GM12878 (cell line): ENCODE measurements around the gene NHEJ1. TPM values are rescaled to one million over a fixed set of nuclear protein-coding genes. Genes with fewer than 3 reads are reported as not detected.

Experiments used
- ATAC-seq: fragments of 200-7000 bp; cut with Tn5 transposase; 3 replicates; pipeline ENCODE4 v1.9.1; 2020; ENCODE audit warnings: mild to moderate bottlenecking, moderate library complexity
- BruUV-seq: library from RNA; stranded (reverse); fragments of 400-500 nt; replicated peaks from 2 replicates; lab custom pipeline; 2021; lab: Mats Ljungman, UMichigan
- CTCF ChIA-PET: fragments of 300-600 bp; sonication (Branson Sonifier 250); formaldehyde crosslinking; extraction: SDS; loops from one replicate; lab custom pipeline; 2021; ENCODE audit warnings: inconsistent platforms; lab: Yijun Ruan, JAX
- POLR2A ChIA-PET: fragments of 350-600 bp; formaldehyde crosslinking; extraction: SDS; loops from one replicate; lab custom pipeline; 2021; ENCODE audit warnings: inconsistent platforms; lab: Charles Lee
- RAD21 ChIA-PET: fragments of 300-600 bp; sonication (Branson Sonifier 250); formaldehyde crosslinking; loops from one replicate; lab custom pipeline; 2023; ENCODE audit warnings: antibody characterized with exemption; ENCODE audit not compliant: unreplicated experiment; lab: Charles Lee
- SMC1A ChIA-PET: fragments of 300-600 bp; sonication (Branson Sonifier 250); formaldehyde crosslinking; loops from one replicate; lab custom pipeline; 2023; ENCODE audit not compliant: unreplicated experiment, uncharacterized antibody; lab: Charles Lee
- DNase-seq: peaks from one replicate; pipeline ENCODE4 v3.0.0-alpha.2; 2011; ENCODE audit warnings: low read depth, low spot score
- FAIRE-seq: peaks from 3 replicates; lab custom pipeline; 2011; peaks lifted over from hg19 to GRCh38; lab: Jason Lieb, UNC
- H2AFZ ChIP-seq: 2 replicates; pipeline ENCODE4 v1.6.0; 2011; ENCODE audit warnings: low read depth, low read length, control low read depth; ENCODE audit not compliant: control insufficient read depth
- H3K27ac ChIP-seq: 2 replicates; pipeline ENCODE4 v1.5.1; 2011; ENCODE audit warnings: control low read depth; ENCODE audit not compliant: control insufficient read depth, insufficient read depth
- H3K27me3 ChIP-seq, 2 experiments: replicated peaks in 1 of 2; 2 replicates each; pipeline versions ENCODE4 v1.6.0 to v1.6.1; 2011; ENCODE audit warnings: low read length in 1 of 2; ENCODE audit not compliant: control insufficient read depth in 2 of 2, insufficient read depth in 2 of 2
- H3K36me3 ChIP-seq, 2 experiments: 2 replicates each; pipeline ENCODE4 v1.5.1; 2011; ENCODE audit warnings: low read length in 1 of 2; ENCODE audit not compliant: control insufficient read depth in 2 of 2, insufficient read depth in 2 of 2
- H3K4me1 ChIP-seq: 2 replicates; pipeline ENCODE4 v1.6.1; 2011; ENCODE audit warnings: mild to moderate bottlenecking, low read length, moderate library complexity, mixed read lengths; ENCODE audit not compliant: control insufficient read depth, insufficient read depth
- H3K4me2 ChIP-seq: 2 replicates; pipeline ENCODE4 v1.6.0; 2011; ENCODE audit warnings: control low read depth; ENCODE audit not compliant: control insufficient read depth, insufficient read depth
- H3K4me3 ChIP-seq: fragments of 200-600 bp; sonication (generic); 2 replicates; pipeline ENCODE4 v1.5.1; 2016
- H3K79me2 ChIP-seq: 2 replicates; pipeline ENCODE4 v1.6.0; 2011; ENCODE audit warnings: low read length; ENCODE audit not compliant: control insufficient read depth, insufficient read depth
- H3K9ac ChIP-seq: 2 replicates; pipeline ENCODE4 v1.8.0; 2011; ENCODE audit warnings: low read length, control low read depth, mixed read lengths; ENCODE audit not compliant: control insufficient read depth, insufficient read depth
- H3K9me3 ChIP-seq: replicated peaks from 3 replicates; pipeline ENCODE4 v1.5.1; 2011; ENCODE audit warnings: mild to moderate bottlenecking, low read length; ENCODE audit not compliant: control insufficient read depth, insufficient read depth
- H4K20me1 ChIP-seq: 2 replicates; pipeline ENCODE4 v1.6.0; 2011; ENCODE audit not compliant: control insufficient read depth, insufficient read depth
- CREB1 ChIP-seq: IDR thresholded peaks from 2 replicates; pipeline ENCODE4 v1.6.1; 2012; ENCODE audit warnings: low read depth, mild to moderate bottlenecking, inconsistent platforms
- CTCF ChIP-seq, 3 experiments: IDR thresholded peaks in 2 of 3; conservative IDR thresholded peaks in 1 of 3; 2 replicates each; pipeline ENCODE4 v1.5.1; 2011; ENCODE audit warnings: low read depth in 3 of 3, low read length in 3 of 3, mild to moderate bottlenecking in 3 of 3, control low read depth in 2 of 3, moderate library complexity in 2 of 3, inconsistent platforms in 1 of 3, mixed read lengths in 1 of 3; ENCODE audit not compliant: control insufficient read depth in 2 of 3, insufficient read depth in 1 of 3; ENCODE audit errors: extremely low read depth in 1 of 3
- DPF2 ChIP-seq: fragments of 450-650 bp; IDR thresholded peaks from 2 replicates; pipeline ENCODE4 v1.6.1; 2017; ENCODE audit warnings: mild to moderate bottlenecking
- EZH2 ChIP-seq: IDR thresholded peaks from 2 replicates; pipeline ENCODE4 v1.6.1; 2012; ENCODE audit warnings: low read depth, mild to moderate bottlenecking, control low read depth, inconsistent platforms, low read length, borderline replicate concordance; ENCODE audit not compliant: control insufficient read depth
- FOXK2 ChIP-seq: fragments of 450-650 bp; IDR thresholded peaks from 2 replicates; pipeline ENCODE4 v1.6.1; 2017; ENCODE audit warnings: mild to moderate bottlenecking, moderate library complexity
- JUND ChIP-seq: IDR thresholded peaks from 2 replicates; pipeline ENCODE4 v1.6.1; 2012; ENCODE audit warnings: low read depth, mild to moderate bottlenecking, low read length, improper control_type of control experiment, moderate library complexity
- MAX ChIP-seq: IDR thresholded peaks from 2 replicates; pipeline ENCODE4 v1.6.1; 2012; ENCODE audit warnings: low read depth, low read length, improper control_type of control experiment
- NRF1 ChIP-seq: conservative IDR thresholded peaks from 2 replicates; pipeline ENCODE4 v1.6.1; 2011; ENCODE audit warnings: mild to moderate bottlenecking, low read depth, low read length, improper control_type of control experiment
- PKNOX1 ChIP-seq: fragments of 450-650 bp; IDR thresholded peaks from 2 replicates; pipeline ENCODE4 v1.6.1; 2016; ENCODE audit warnings: mild to moderate bottlenecking
- POU2F2 ChIP-seq: IDR thresholded peaks from 3 replicates; pipeline ENCODE4 v1.6.1; 2011; ENCODE audit warnings: low read depth, mild to moderate bottlenecking, low read length, borderline replicate concordance
- SUPT20H ChIP-seq: IDR thresholded peaks from 2 replicates; pipeline ENCODE4 v1.6.1; 2011; ENCODE audit warnings: low read depth, mild to moderate bottlenecking, low read length, moderate library complexity, borderline replicate concordance; ENCODE audit not compliant: control insufficient read depth
- SUZ12 ChIP-seq: fragments of 200-600 bp; sonication (generic); IDR thresholded peaks from one replicate; pipeline ENCODE4 v1.6.1; 2018; ENCODE audit warnings: antibody characterized with exemption, mild to moderate bottlenecking; ENCODE audit not compliant: unreplicated experiment
- USF2 ChIP-seq: IDR thresholded peaks from 2 replicates; pipeline ENCODE4 v1.6.1; 2011; ENCODE audit warnings: low read depth, low read length, improper control_type of control experiment, borderline replicate concordance
- WGBS: methylation state at CpG from one replicate; pipeline ENCODE4 v1.1.6; 2016; ENCODE audit warnings: low lambda C conversion rate; ENCODE audit not compliant: insufficient replicate concordance, insufficient coverage; ENCODE audit errors: missing lambda C conversion rate; 5-methylcytosine and 5-hydroxymethylcytosine counted together
- in situ Hi-C: fragments of 300-500 bp; cut with MboI; formaldehyde crosslinking; loops from 9 replicates; pipeline ENCODE4 v1.14.3; 2018; ENCODE audit warnings: mixed read lengths
- intact Hi-C: fragments of 100-400 bp; cut with micrococcal nuclease; formaldehyde crosslinking; loops from one replicate; pipeline ENCODE4 v1.14.2; 2022; ENCODE audit not compliant: unreplicated experiment
- polyA plus RNA-seq, 11 experiments: library from polyadenylated mRNA; depleted of rRNA in 4 of 11; unstranded in 6 of 11; stranded (reverse) in 5 of 11; fragments of >200 nt; fragmentation: Nextera tagmentation in 4 of 11; fragmentation: Illumina TruSeq in 1 of 11; extraction: Ambion mirVana in 4 of 11; extraction: Trizol in 1 of 11; gene quantifications; 1 replicate in 1 of 11; 2 replicates in 10 of 11; pipeline versions ENCODE4 v1.2.1 to v1.2.3, GENCODE V29; 2011 to 2016; ENCODE audit warnings: inconsistent platforms in 2 of 11, missing spikeins in 2 of 11, low read depth in 1 of 11
- total RNA-seq, 4 experiments: library from RNA; depleted of rRNA in 3 of 4; stranded (reverse); fragments of >200 nt in 3 of 4; fragmentation: Illumina TruSeq in 1 of 4; extraction: Trizol in 1 of 4; gene quantifications; 2 replicates each; pipeline versions ENCODE4 v1.2.1 to v1.2.3, GENCODE V29; 2013 to 2021

NHEJ1 gene
- total and polyA plus RNA-seq, 10 of the 15 experiments (the other 5 are each of a cell fraction or from before 2014, with no cell fraction given): 11.8 to 20.2 (median 17.0) TPM

- WGBS: 4% methylated on average over 58 of the region's 76 CpGs
- BruUV-seq: no TSS peak
- no peak for ATAC-seq
- Histone ChIP-seq H3K36me3 (no peaks in the 10 kb centered on the region), H3K4me2 (no peak within 1 kb of the TSS), H3K4me1 (no peaks in the 10 kb centered on the region), H2AFZ (no peak within 1 kb of the TSS), H3K4me3 (no peak within 1 kb of the TSS), H3K27ac (no peak within 1 kb of the TSS), H3K9ac (no peak within 1 kb of the TSS), H3K27me3 (peaks cover 23 to 26% of the 10 kb centered on the region in 2 experiments), H3K9me3 (no peaks in the 10 kb centered on the region), H4K20me1 (no peaks in the 10 kb centered on the region), H3K79me2 (no peaks in the 10 kb centered on the region)
- in situ Hi-C loops: loop anchor here (5.0 kb wide), 1 partner anchor 56 kb away; no protein-coding TSS in a partner anchor
- CTCF ChIA-PET: interaction anchor here (0.9 to 3.3 kb wide), 5 partner anchors 12 to 60 kb away, joined by 3 to 30 read pairs (median 7); no protein-coding TSS in a partner anchor
- no peak for DNase-seq
- TF ChIP-seq MAX (no peak), DPF2 (no peak), SUZ12 (peak; percentile 98), FOXK2 (no peak), POU2F2 (no peak), NRF1 (no peak), SUPT20H (no peak), JUND (no peak), EZH2 (0 out of 2 replicates have a peak, but pooled peaks have one; percentile 23), CTCF (IDR thresholded peaks at IDR 0.05 in 2 of 3, conservative IDR thresholded peaks at IDR 0.05 in 1 of 3; ENCODE audit: control insufficient read depth in 2 of 3, extremely low read depth in 1 of 3, insufficient read depth in 1 of 3, low read depth in 3 of 3, low read length in 3 of 3) (no peak), USF2 (no peak), CREB1 (no peak), PKNOX1 (no peak)
- POLR2A ChIA-PET: no interaction called here
- no peak for FAIRE-seq
- RAD21 ChIA-PET: interaction anchor here (1.0 to 2.3 kb wide), 2 partner anchors 11 to 94 kb away, joined by 3 to 6 read pairs; no protein-coding TSS in a partner anchor
- SMC1A ChIA-PET: interaction anchor here (1.2 to 3.7 kb wide), 3 partner anchors 59 to 94 kb away, joined by 3 to 14 read pairs (median 4); no protein-coding TSS in a partner anchor
- intact Hi-C loops: loop anchor here (5.0 kb wide), 1 partner anchor 41 kb away; no protein-coding TSS in a partner anchor
Observed at GRCh38 chr2:219060821-219061791, 99.5 kb downstream of the NHEJ1 start, which contains the start of gene IHH. Gene IHH (minus strand): TSS chr2:219060921. CDS start chr2:219060467, 454 bp downstream.
